Esophagus muscularis mucosa (tissue), 4 donors: ENCODE results near the gene EME1. TPM values are rescaled to one million over a fixed set of nuclear protein-coding genes. Genes with fewer than 3 reads are reported as not detected.

Experiments
- DNase-seq: peaks from one replicate; pipeline ENCODE4 v3.0.0-alpha.2; 2017; ENCODE audit errors: extremely low spot score
- H3K27ac ChIP-seq, 4 donors: fragments of 200-600 bp; sonication (generic); replicated peaks in 1 of 4; 1 replicate in 3 of 4; 2 replicates in 1 of 4; pipeline ENCODE4 v1.5.1; 2016 to 2019; ENCODE audit warnings: mild to moderate bottlenecking in 1 of 4
- H3K27me3 ChIP-seq, 4 donors: fragments of 200-600 bp; sonication (generic); one replicate each; pipeline versions ENCODE4 v1.5.1 to v1.6.0; 2016 to 2019
- H3K36me3 ChIP-seq, 4 donors: fragments of 200-600 bp; sonication (generic); one replicate each; pipeline ENCODE4 v1.5.1; 2016 to 2019
- H3K4me1 ChIP-seq, 4 donors: fragments of 200-600 bp; sonication (generic); one replicate each; pipeline ENCODE4 v1.5.1; 2016 to 2019
- H3K4me3 ChIP-seq, 4 donors: fragments of 200-600 bp; sonication (generic); 1 replicate in 2 of 4; 2 replicates in 2 of 4; pipeline ENCODE4 v1.5.1; 2016 to 2019; ENCODE audit warnings: mild to moderate bottlenecking in 4 of 4, moderate library complexity in 1 of 4
- H3K9me3 ChIP-seq, 4 donors: fragments of 200-600 bp; sonication (generic); 1 replicate in 3 of 4; 2 replicates in 1 of 4; pipeline ENCODE4 v1.5.1; 2016 to 2019
- EP300 ChIP-seq: sonication (generic); formaldehyde crosslinking; IDR thresholded peaks from one replicate; pipeline ENCODE4 v1.6.1; 2017; ENCODE audit warnings: antibody characterized with exemption
- POLR2A ChIP-seq: fragments of 450-650 bp; IDR thresholded peaks from one replicate; pipeline ENCODE4 v1.6.1; 2017; ENCODE audit warnings: antibody characterized with exemption, moderate library complexity, mild to moderate bottlenecking, low read depth
- POLR2AphosphoS5 ChIP-seq, 2 donors: sonication (generic); formaldehyde crosslinking; IDR thresholded peaks; one replicate each; pipeline ENCODE4 v1.6.1; 2017; ENCODE audit warnings: antibody characterized with exemption in 2 of 2
- WGBS: methylation state at CpG from one replicate; pipeline ENCODE4 v1.1.5; 2018; 5-methylcytosine and 5-hydroxymethylcytosine counted together
- intact Hi-C: fragments of 100-400 bp; cut with DNase I; formaldehyde crosslinking; loops from one replicate; pipeline ENCODE4 v1.15.1; 2023
- small RNA-seq, 3 donors: library from RNA; depleted of rRNA; stranded (forward); fragments of <200 nt; gene quantifications; one replicate each; pipeline ENCODE3, GENCODE V24; 2016
- total RNA-seq, 4 donors: library from RNA; depleted of rRNA; stranded (reverse); fragments of >200 nt; gene quantifications; one replicate each; pipeline versions ENCODE4 v1.1.0 to v1.2.1, GENCODE V29; 2016
- TF ChIP-seq, protein P1 (sequence below), 3 experiments: fragments of 200-600 bp in 2 of 3; fragments of 450-650 bp in 1 of 3; sonication (generic) in 2 of 3; IDR thresholded peaks; one replicate each; pipeline ENCODE4 v1.5.1; 2017 to 2019; ENCODE audit warnings: antibody characterized with exemption in 3 of 3, mild to moderate bottlenecking in 2 of 3, moderate library complexity in 1 of 3

The EME1 gene
- total RNA-seq, 4 donors from 2014 or later, result not detected

- Histone ChIP-seq H3K36me3 (peaks cover 0 to 8% (median 2%) of the 10 kb centered on the region in 4 donors), H3K27ac (no peak overlapping the region), H3K4me3 (no peak overlapping the region), H3K9me3 (no peaks in the 10 kb centered on the region), H3K27me3 (no peaks in the 10 kb centered on the region), H3K4me1 (peaks cover 19 to 35% (median 29%) of the 10 kb centered on the region in 4 donors)
- WGBS, result 88% methylated on average over 7 of the region's 7 CpGs
- DNase-seq, result no peak
- no peak for TF ChIP-seq EP300
- TF ChIP-seq, protein P1, sequence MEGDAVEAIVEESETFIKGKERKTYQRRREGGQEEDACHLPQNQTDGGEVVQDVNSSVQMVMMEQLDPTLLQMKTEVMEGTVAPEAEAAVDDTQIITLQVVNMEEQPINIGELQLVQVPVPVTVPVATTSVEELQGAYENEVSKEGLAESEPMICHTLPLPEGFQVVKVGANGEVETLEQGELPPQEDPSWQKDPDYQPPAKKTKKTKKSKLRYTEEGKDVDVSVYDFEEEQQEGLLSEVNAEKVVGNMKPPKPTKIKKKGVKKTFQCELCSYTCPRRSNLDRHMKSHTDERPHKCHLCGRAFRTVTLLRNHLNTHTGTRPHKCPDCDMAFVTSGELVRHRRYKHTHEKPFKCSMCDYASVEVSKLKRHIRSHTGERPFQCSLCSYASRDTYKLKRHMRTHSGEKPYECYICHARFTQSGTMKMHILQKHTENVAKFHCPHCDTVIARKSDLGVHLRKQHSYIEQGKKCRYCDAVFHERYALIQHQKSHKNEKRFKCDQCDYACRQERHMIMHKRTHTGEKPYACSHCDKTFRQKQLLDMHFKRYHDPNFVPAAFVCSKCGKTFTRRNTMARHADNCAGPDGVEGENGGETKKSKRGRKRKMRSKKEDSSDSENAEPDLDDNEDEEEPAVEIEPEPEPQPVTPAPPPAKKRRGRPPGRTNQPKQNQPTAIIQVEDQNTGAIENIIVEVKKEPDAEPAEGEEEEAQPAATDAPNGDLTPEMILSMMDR (IDR thresholded peaks at IDR 0.05), result no peak
- TF ChIP-seq POLR2AphosphoS5 (IDR thresholded peaks at IDR 0.05), result no peak
- no peak for TF ChIP-seq POLR2A
- intact Hi-C loops, result no loop called here
These were observed 55.9 kb downstream of the EME1 start for GRCh38 chr17:50428831-50429424.

GRCh38 chr17:50429793-50430192 is 56.8 kb downstream of the EME1 start:
- H3K27ac ChIP-seq, result no peak overlapping the region
- WGBS, result 89% methylated on average over 4 of the region's 4 CpGs
- H3K27me3 ChIP-seq, result no peaks in the 10 kb centered on the region
- intact Hi-C loops, result no loop called here
- peaks cover 19 to 33% (median 28%) of the 10 kb centered on the region in 4 donors for H3K4me1 ChIP-seq
- no peak for DNase-seq
- TF ChIP-seq POLR2AphosphoS5 (IDR thresholded peaks at IDR 0.05), result no peak
- TF ChIP-seq POLR2A, result no peak
- TF ChIP-seq, protein P1 (IDR thresholded peaks at IDR 0.05), result no peak
- TF ChIP-seq EP300, result no peak
- H3K9me3 ChIP-seq, result no peaks in the 10 kb centered on the region
- peaks cover 0 to 8% (median 2%) of the 10 kb centered on the region in 4 donors for H3K36me3 ChIP-seq
- H3K4me3 ChIP-seq, result no peak overlapping the region

Small RNA genes within 50 kb of the gene (small RNA-seq; reads per million reads assigned to genes)
- gene RF00019, result 0 reads per million in 3 donors

Other genes starting within 250 kb of the EME1 start
- gene SAMD14, start 243.1 kb upstream of the EME1 start, total RNA-seq, result 1 to 10 TPM in 3 of 4 donors, under 1 TPM in 1; 0.98 to 1.8 (median 1.5) TPM
- gene PPP1R9B, start 222.6 kb upstream of the EME1 start, total RNA-seq, result 10 to 100 TPM; 20.2 to 46.3 (median 37.5) TPM
- gene SGCA, start 207.2 kb upstream of the EME1 start, total RNA-seq, result 100 to 1,000 TPM in 1 of 4 donors, 10 to 100 TPM in 3; 72.7 to 145 (median 82.8) TPM
- gene COL1A1, start 171.6 kb upstream of the EME1 start, total RNA-seq, result 100 to 1,000 TPM in 1 of 4 donors, 10 to 100 TPM in 3; 20.7 to 123 (median 41.5) TPM
- under 1 TPM in 1 of 4 donors, not detected in 3; 0.80 TPM for gene TMEM92, start 98.8 kb upstream of the EME1 start, total RNA-seq
- 10 to 100 TPM; 12.8 to 29.8 (median 26.0) TPM for gene XYLT2, start 27.1 kb upstream of the EME1 start, total RNA-seq
- 10 to 100 TPM; 33.6 to 58.8 (median 48.1) TPM for gene MRPL27, start within 50 bp of the EME1 start, total RNA-seq
- gene LRRC59, start 24.3 kb downstream of the EME1 start, total RNA-seq, result 10 to 100 TPM; 41.1 to 68.1 (median 62.1) TPM
- 1 to 10 TPM; 6.0 to 9.6 (median 8.1) TPM for gene ACSF2, start 53.0 kb downstream of the EME1 start, total RNA-seq
- gene CHAD, start 95.7 kb downstream of the EME1 start, total RNA-seq, result not detected
- gene RSAD1, start 105.6 kb downstream of the EME1 start, total RNA-seq, result 10 to 100 TPM; 12.9 to 24.6 (median 16.1) TPM
- 1 to 10 TPM in 2 of 4 donors, under 1 TPM in 1, not detected in 1; 0.33 to 1.6 (median 1.2) TPM for gene MYCBPAP, start 135.2 kb downstream of the EME1 start, total RNA-seq
- gene EPN3, start 159.5 kb downstream of the EME1 start, total RNA-seq, result not detected
- 10 to 100 TPM; 44.1 to 64.4 (median 54.6) TPM for gene SPATA20, start 173.9 kb downstream of the EME1 start, total RNA-seq
- gene CACNA1G, start 187.5 kb downstream of the EME1 start, total RNA-seq, result under 1 TPM in 3 of 4 donors, not detected in 1; 0.39 to 0.63 (median 0.50) TPM